ENCODE results near the gene DMRT2. TPM values are rescaled to one million over a fixed set of nuclear protein-coding genes. Genes with fewer than 3 reads are reported as not detected.

Gene DMRT2
- total RNA-seq, 1 donor from 2014 or later: 11.4 TPM

GRCh38 chr9:1077616-1078015 is 27.5 kb downstream of the DMRT2 start:
- no peaks in the 10 kb centered on the region for H3K4me1 Mint-ChIP-seq (ENCODE audit: unreplicated experiment)
- TF ChIP-seq, protein P1, sequence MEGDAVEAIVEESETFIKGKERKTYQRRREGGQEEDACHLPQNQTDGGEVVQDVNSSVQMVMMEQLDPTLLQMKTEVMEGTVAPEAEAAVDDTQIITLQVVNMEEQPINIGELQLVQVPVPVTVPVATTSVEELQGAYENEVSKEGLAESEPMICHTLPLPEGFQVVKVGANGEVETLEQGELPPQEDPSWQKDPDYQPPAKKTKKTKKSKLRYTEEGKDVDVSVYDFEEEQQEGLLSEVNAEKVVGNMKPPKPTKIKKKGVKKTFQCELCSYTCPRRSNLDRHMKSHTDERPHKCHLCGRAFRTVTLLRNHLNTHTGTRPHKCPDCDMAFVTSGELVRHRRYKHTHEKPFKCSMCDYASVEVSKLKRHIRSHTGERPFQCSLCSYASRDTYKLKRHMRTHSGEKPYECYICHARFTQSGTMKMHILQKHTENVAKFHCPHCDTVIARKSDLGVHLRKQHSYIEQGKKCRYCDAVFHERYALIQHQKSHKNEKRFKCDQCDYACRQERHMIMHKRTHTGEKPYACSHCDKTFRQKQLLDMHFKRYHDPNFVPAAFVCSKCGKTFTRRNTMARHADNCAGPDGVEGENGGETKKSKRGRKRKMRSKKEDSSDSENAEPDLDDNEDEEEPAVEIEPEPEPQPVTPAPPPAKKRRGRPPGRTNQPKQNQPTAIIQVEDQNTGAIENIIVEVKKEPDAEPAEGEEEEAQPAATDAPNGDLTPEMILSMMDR (conservative IDR thresholded peaks at IDR 0.05): no peak
- peaks cover 9% of the 10 kb centered on the region for H3K27me3 Mint-ChIP-seq
- H3K4me3 Mint-ChIP-seq: no peak overlapping the region
- DNase-seq (ENCODE audit: extremely low spot score, unreplicated experiment): no peak
- no peaks in the 10 kb centered on the region for H3K36me3 Mint-ChIP-seq
- H3K27ac Mint-ChIP-seq: no peak overlapping the region
- H3K9me3 Mint-ChIP-seq: no peaks in the 10 kb centered on the region

GRCh38 chr9:1083325-1083913 is 33.3 kb downstream of the DMRT2 start:
- H3K9me3 Mint-ChIP-seq: no peaks in the 10 kb centered on the region
- H3K27me3 Mint-ChIP-seq: peaks cover 17% of the 10 kb centered on the region
- H3K27ac Mint-ChIP-seq: no peak overlapping the region
- H3K4me1 Mint-ChIP-seq (ENCODE audit: unreplicated experiment): peaks cover 7% of the 10 kb centered on the region
- DNase-seq (ENCODE audit: extremely low spot score, unreplicated experiment): peak; percentile 72
- H3K36me3 Mint-ChIP-seq: no peaks in the 10 kb centered on the region
- TF ChIP-seq, protein P1 (conservative IDR thresholded peaks at IDR 0.05): no peak
- peak overlapping the region; percentile 78 for H3K4me3 Mint-ChIP-seq

GRCh38 chr9:1085086-1085485 is 34.9 kb downstream of the DMRT2 start:
- no peak for DNase-seq (ENCODE audit: extremely low spot score, unreplicated experiment)
- TF ChIP-seq, protein P1 (conservative IDR thresholded peaks at IDR 0.05): no peak
- H3K4me1 Mint-ChIP-seq (ENCODE audit: unreplicated experiment): peaks cover 7% of the 10 kb centered on the region
- H3K36me3 Mint-ChIP-seq: no peaks in the 10 kb centered on the region
- H3K9me3 Mint-ChIP-seq: no peaks in the 10 kb centered on the region
- no peak overlapping the region for H3K27ac Mint-ChIP-seq
- peaks cover 22% of the 10 kb centered on the region for H3K27me3 Mint-ChIP-seq
- no peak overlapping the region for H3K4me3 Mint-ChIP-seq

DNA sequence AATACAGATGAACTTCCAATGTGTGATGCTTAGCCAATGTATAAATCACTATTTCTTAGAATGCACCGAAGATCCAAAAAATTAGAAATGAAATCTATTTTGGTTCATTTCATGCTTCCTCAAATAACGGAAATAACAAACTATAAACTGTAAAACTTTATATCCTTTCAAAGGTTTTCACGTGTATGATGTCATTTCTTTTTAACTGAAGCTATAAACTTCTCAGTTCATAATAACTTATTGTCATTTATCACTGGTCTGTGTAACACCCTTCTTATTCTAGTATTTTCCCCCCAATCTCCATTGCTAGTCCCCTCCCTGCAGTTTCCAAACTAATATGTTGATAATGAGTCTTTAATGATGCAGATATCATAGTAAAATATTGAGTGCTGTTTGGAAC is 36.4 kb downstream of the DMRT2 start:
- H3K27ac Mint-ChIP-seq: no peak overlapping the region

GRCh38 chr9:1087120-1087881 is 37.1 kb downstream of the DMRT2 start:
- Mint-ChIP-seq H3K27me3 (peaks cover 16% of the 10 kb centered on the region), H3K36me3 (no peaks in the 10 kb centered on the region), H3K27ac (no peak overlapping the region), H3K4me1 (ENCODE audit: unreplicated experiment) (peaks cover 7% of the 10 kb centered on the region), H3K4me3 (no peak overlapping the region), H3K9me3 (no peaks in the 10 kb centered on the region)
- TF ChIP-seq, protein P1 (conservative IDR thresholded peaks at IDR 0.05): no peak
- DNase-seq (ENCODE audit: extremely low spot score, unreplicated experiment): no peak

More for the DNA sequence above, 36.4 kb downstream of the DMRT2 start:
- TF ChIP-seq, protein P1 (conservative IDR thresholded peaks at IDR 0.05): no peak
- H3K9me3 Mint-ChIP-seq: no peaks in the 10 kb centered on the region
- peaks cover 18% of the 10 kb centered on the region for H3K27me3 Mint-ChIP-seq
- DNase-seq (ENCODE audit: extremely low spot score, unreplicated experiment): no peak
- peaks cover 7% of the 10 kb centered on the region for H3K4me1 Mint-ChIP-seq (ENCODE audit: unreplicated experiment)
- no peak overlapping the region for H3K4me3 Mint-ChIP-seq
- H3K36me3 Mint-ChIP-seq: no peaks in the 10 kb centered on the region
